CD1c-positive myeloid dendritic cell (primary cell): Measurements from ENCODE around the gene BPI.
"Not testable (repeated sequence)": the region's sequence is repeated elsewhere in the genome, so short reads cannot be mapped to it uniquely, and the experiment has no call there.

ENCODE experiments used
- DNase-seq: peaks from one replicate; pipeline ENCODE4 v3.0.0-alpha.2; 2016; ENCODE audit errors: extremely low spot score

Gene BPI

GRCh38 chr20:38304845-38305447 is 990 bp downstream of the BPI start:
- DNase-seq: peak; percentile 71

GRCh38 chr20:38305541-38305940 is 1.6 kb downstream of the BPI start:
- no peak for DNase-seq

GRCh38 chr20:38306379-38306778 is 2.4 kb downstream of the BPI start:
- no peak for DNase-seq

GRCh38 chr20:38307371-38308046 is 3.6 kb downstream of the BPI start:
- DNase-seq: peak; percentile 63

- no peak for DNase-seq
These were observed 4.1 kb downstream of the BPI start for GRCh38 chr20:38308047-38308438.

- DNase-seq: no peak
These were observed 4.5 kb downstream of the BPI start for GRCh38 chr20:38308447-38308846.

- DNase-seq: no peak
These were observed 7.1 kb downstream of the BPI start for GRCh38 chr20:38311091-38311490.

- DNase-seq: no peak
These were observed 7.5 kb downstream of the BPI start for GRCh38 chr20:38311491-38311890.

GRCh38 chr20:38313676-38314075 is 9.7 kb downstream of the BPI start:
- no peak for DNase-seq

GRCh38 chr20:38314350-38314749 is 10.4 kb downstream of the BPI start:
- not testable (repeated sequence) for DNase-seq

- no peak for DNase-seq
These were observed 11.5 kb downstream of the BPI start for GRCh38 chr20:38315290-38315966.

- no peak for DNase-seq
These were observed 12.4 kb downstream of the BPI start for GRCh38 chr20:38316341-38316740.

- DNase-seq: no peak
These were observed 13.5 kb downstream of the BPI start for GRCh38 chr20:38317422-38317821.

- DNase-seq: no peak
These were observed 16.3 kb downstream of the BPI start for GRCh38 chr20:38320221-38320620.

GRCh38 chr20:38321959-38322598 is 18.1 kb downstream of the BPI start:
- DNase-seq: peak; percentile 66

GRCh38 chr20:38324159-38324558 is 20.2 kb downstream of the BPI start:
- no peak for DNase-seq

- no peak for DNase-seq
These were observed 21.2 kb downstream of the BPI start for GRCh38 chr20:38325167-38325566.

- DNase-seq: no peak
These were observed 21.9 kb downstream of the BPI start for GRCh38 chr20:38325905-38326304.

GRCh38 chr20:38326309-38326708 is 22.4 kb downstream of the BPI start:
- no peak for DNase-seq

- no peak for DNase-seq
These were observed 26.7 kb downstream of the BPI start for GRCh38 chr20:38330638-38331037.

GRCh38 chr20:38331245-38331644 is 27.3 kb downstream of the BPI start:
- DNase-seq: no peak

GRCh38 chr20:38331814-38332213 is 27.9 kb downstream of the BPI start:
- no peak for DNase-seq

- DNase-seq: no peak
These were observed 30.1 kb downstream of the BPI start for GRCh38 chr20:38334016-38334415.
